ENCODE measurements around the gene RIN3.

RIN3 gene, protein sequence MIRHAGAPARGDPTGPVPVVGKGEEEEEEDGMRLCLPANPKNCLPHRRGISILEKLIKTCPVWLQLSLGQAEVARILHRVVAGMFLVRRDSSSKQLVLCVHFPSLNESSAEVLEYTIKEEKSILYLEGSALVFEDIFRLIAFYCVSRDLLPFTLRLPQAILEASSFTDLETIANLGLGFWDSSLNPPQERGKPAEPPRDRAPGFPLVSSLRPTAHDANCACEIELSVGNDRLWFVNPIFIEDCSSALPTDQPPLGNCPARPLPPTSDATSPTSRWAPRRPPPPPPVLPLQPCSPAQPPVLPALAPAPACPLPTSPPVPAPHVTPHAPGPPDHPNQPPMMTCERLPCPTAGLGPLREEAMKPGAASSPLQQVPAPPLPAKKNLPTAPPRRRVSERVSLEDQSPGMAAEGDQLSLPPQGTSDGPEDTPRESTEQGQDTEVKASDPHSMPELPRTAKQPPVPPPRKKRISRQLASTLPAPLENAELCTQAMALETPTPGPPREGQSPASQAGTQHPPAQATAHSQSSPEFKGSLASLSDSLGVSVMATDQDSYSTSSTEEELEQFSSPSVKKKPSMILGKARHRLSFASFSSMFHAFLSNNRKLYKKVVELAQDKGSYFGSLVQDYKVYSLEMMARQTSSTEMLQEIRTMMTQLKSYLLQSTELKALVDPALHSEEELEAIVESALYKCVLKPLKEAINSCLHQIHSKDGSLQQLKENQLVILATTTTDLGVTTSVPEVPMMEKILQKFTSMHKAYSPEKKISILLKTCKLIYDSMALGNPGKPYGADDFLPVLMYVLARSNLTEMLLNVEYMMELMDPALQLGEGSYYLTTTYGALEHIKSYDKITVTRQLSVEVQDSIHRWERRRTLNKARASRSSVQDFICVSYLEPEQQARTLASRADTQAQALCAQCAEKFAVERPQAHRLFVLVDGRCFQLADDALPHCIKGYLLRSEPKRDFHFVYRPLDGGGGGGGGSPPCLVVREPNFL

DNA sequence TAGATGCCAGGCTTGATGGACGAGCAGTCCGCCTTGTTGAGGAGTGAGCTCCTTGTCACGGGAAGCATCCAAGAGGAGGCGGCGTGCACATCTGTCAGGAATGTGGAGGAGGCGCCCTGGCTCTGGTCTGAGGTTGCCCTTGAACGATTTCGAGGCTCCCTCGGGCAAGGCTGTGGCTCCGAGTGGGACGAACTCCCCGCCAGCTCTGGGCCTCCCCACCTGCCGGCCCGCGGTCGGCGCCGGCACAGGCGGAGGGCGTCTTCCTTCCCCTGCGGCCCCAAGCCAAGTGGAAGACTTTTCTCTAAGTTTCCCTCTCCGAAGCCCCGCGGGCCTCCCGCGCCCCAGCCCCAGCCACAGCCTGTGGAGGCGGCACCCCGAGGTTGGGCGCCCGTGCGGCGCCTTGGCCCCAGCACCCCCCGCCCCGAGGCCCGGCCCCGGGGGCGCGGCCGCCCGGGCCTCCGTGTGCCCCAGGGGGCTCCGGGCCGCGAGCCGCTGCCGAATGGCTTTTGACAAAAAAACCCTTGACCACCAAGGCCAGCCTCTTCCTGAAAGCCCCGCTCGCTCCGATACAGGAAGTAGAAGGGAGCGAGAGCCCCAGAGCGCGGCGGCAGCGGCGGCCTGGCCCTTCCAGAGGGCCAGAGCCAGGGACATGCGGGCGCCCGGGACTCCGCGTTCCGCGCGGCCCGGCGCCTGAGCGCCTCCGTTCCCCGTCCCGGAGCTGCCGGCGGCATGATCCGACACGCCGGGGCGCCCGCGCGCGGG is at the start of gene RIN3:
Gene RIN3, plus strand, starts transcription at position 578 of the 762 bp plus-strand sequence. Its CDS starts 152 bp downstream, at position 730.
- peak within 1 kb of the TSS; percentile 61 to 90 for H3K4me3 ChIP-seq (ENCODE audit: low read depth in 1 of 2, low read length in 2 of 2)
- H3K27ac ChIP-seq (ENCODE audit: low read length): peak within 1 kb of the TSS; percentile 56
- no peaks in the 10 kb centered on the region for H3K27me3 ChIP-seq (ENCODE audit: low read depth, low read length)
- no peaks in the 10 kb centered on the region for H3K9me3 ChIP-seq (ENCODE audit: control insufficient read depth in 1 of 2, low read length in 2 of 2)
- peaks cover 0 to 29% of the 10 kb centered on the region in 2 donors for H3K4me1 ChIP-seq (ENCODE audit: control insufficient read depth in 1 of 2, insufficient read depth in 2 of 2, low read length in 2 of 2)
- no peaks in the 10 kb centered on the region for H3K36me3 ChIP-seq (ENCODE audit: control insufficient read depth in 1 of 2, insufficient read depth in 2 of 2, low read length in 2 of 2)

DNA sequence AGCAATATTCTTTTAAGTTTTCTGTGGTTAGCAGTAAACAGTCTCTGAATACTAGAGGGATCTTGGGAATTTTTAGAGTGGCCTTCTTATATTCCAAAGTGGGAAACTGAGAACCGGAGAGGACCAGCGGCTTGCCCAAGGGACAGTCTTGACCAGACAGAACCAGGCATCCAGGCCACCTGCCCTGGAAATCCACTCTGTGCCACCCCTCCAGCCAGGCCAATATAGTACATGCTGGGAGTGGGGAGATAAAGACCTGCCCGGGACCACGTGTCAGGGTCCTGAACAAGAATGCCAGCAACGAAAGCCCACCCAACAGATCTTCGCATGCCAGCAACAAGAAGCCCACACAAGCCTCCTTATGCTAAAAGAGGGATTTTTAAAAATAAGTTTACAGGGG is 49.4 kb upstream of the RIN3 start:
- Histone ChIP-seq H3K4me1 (ENCODE audit: control insufficient read depth in 1 of 2, insufficient read depth in 2 of 2, low read length in 2 of 2) (no peaks in the 10 kb centered on the region), H3K36me3 (ENCODE audit: control insufficient read depth in 1 of 2, insufficient read depth in 2 of 2, low read length in 2 of 2) (no peaks in the 10 kb centered on the region), H3K27me3 (ENCODE audit: low read depth, low read length) (no peaks in the 10 kb centered on the region), H3K9me3 (ENCODE audit: control insufficient read depth in 1 of 2, low read length in 2 of 2) (peaks cover 0 to 13% of the 10 kb centered on the region in 2 donors), H3K27ac (ENCODE audit: low read length) (no peak overlapping the region), H3K4me3 (ENCODE audit: low read depth in 1 of 2, low read length in 2 of 2) (no peak overlapping the region)

DNA sequence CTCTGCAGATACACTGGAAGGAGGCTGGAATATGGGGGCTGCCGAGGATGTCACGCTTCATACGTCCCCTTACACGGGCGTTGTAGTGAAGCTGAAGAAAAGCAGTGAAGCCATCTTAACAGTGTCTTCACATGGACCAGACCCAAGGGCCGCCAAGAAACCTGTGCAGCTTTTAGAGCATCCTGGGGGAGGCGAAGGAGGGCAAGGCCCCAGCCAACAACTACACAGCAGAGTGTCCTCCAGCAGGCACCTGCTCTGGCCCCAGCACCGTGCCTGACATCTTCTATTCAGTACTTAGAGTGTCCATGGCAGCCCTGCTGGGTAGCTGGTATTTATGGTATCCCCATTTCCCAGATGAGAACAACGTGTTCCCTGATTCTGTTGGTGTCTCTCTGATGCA is 48.9 kb upstream of the RIN3 start:
- Histone ChIP-seq H3K27me3 (ENCODE audit: low read depth, low read length) (no peaks in the 10 kb centered on the region), H3K4me1 (ENCODE audit: control insufficient read depth in 1 of 2, insufficient read depth in 2 of 2, low read length in 2 of 2) (no peaks in the 10 kb centered on the region), H3K9me3 (ENCODE audit: control insufficient read depth in 1 of 2, low read length in 2 of 2) (peaks cover 0 to 13% of the 10 kb centered on the region in 2 donors), H3K36me3 (ENCODE audit: control insufficient read depth in 1 of 2, insufficient read depth in 2 of 2, low read length in 2 of 2) (no peaks in the 10 kb centered on the region), H3K4me3 (ENCODE audit: low read depth in 1 of 2, low read length in 2 of 2) (no peak overlapping the region), H3K27ac (ENCODE audit: low read length) (no peak overlapping the region)

DNA sequence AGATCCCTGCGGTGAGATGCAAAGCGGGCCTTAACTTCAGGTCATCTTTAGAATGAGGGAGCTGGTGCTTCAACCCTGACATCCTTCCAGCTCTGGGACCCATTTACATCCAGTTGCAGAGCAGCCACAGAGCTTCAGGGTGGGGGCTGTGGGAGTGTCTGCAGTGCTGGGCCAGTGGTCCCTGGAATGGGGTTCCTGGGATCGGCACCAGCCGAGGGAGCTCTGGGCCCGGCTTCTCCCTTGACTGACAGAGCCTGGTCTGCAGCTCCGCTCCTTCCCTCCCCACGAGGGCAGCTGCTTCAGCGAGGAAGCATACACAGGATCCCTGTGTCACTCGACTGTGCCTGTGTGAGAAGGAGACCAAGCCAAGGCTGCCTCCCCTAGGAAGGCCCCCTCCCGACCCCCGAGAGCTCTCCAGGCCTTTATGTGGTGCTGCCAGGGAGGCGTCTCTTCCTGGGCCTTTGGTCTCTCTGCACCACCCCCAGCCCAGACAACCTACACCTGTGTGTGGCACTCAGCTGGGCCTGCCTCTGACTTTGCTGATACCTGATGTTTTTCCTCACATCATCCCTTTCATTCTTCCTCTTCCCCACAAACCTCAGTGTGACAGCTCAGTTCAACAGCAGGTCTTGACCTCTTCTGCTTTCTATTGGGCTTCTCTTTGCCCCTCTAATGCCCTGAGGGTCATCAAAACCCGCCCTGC is 48.1 kb upstream of the RIN3 start:
- no peak overlapping the region for H3K27ac ChIP-seq (ENCODE audit: low read length)
- no peaks in the 10 kb centered on the region for H3K27me3 ChIP-seq (ENCODE audit: low read depth, low read length)
- no peaks in the 10 kb centered on the region for H3K4me1 ChIP-seq (ENCODE audit: control insufficient read depth in 1 of 2, insufficient read depth in 2 of 2, low read length in 2 of 2)
- no peak overlapping the region for H3K4me3 ChIP-seq (ENCODE audit: low read depth in 1 of 2, low read length in 2 of 2)
- H3K9me3 ChIP-seq (ENCODE audit: control insufficient read depth in 1 of 2, low read length in 2 of 2): peaks cover 0 to 13% of the 10 kb centered on the region in 2 donors
- H3K36me3 ChIP-seq (ENCODE audit: control insufficient read depth in 1 of 2, insufficient read depth in 2 of 2, low read length in 2 of 2): no peaks in the 10 kb centered on the region

DNA sequence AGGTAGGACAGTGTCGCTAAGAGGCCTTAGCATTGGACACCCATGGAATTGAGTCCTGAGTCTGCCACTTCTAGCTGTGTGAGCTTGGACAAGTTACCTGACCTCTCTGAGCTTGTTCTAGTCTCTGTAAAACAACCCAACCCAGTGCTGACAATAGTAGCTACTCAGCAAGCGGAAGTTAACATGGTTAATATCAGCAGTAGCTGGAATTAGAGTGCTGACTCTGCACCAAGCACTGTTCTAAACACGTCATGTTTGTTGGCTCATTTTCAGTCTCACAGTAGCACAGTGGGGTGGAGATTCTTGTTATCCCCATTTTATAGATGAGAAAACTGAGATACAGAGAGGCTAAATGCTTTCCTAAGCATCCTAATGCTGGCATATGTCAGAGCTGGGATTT is 47.5 kb upstream of the RIN3 start:
- H3K4me1 ChIP-seq (ENCODE audit: control insufficient read depth in 1 of 2, insufficient read depth in 2 of 2, low read length in 2 of 2): no peaks in the 10 kb centered on the region
- peaks cover 0 to 13% of the 10 kb centered on the region in 2 donors for H3K9me3 ChIP-seq (ENCODE audit: control insufficient read depth in 1 of 2, low read length in 2 of 2)
- H3K36me3 ChIP-seq (ENCODE audit: control insufficient read depth in 1 of 2, insufficient read depth in 2 of 2, low read length in 2 of 2): no peaks in the 10 kb centered on the region
- H3K27me3 ChIP-seq (ENCODE audit: low read depth, low read length): no peaks in the 10 kb centered on the region
- H3K27ac ChIP-seq (ENCODE audit: low read length): no peak overlapping the region
- H3K4me3 ChIP-seq (ENCODE audit: low read depth in 1 of 2, low read length in 2 of 2): no peak overlapping the region

DNA sequence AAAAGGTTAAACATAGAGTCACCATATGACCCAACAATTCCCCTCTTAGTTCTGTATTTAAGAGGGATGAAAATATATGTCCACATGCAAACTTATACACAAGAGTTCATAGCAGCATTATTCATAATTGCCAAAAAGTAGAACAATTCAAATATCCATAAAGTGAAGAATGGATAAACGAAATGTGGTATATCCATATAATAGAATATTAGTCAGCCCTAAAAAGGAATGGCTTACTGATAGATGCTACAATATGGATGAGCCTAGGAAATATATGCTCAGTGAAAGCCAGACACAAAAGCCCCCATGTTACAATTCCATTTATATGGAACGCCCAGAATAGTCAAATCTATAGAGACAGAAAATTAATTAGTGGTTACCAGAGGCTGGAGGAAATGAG is 44.1 kb upstream of the RIN3 start:
- H3K27ac ChIP-seq (ENCODE audit: low read length): no peak overlapping the region
- peaks cover 0 to 4% of the 10 kb centered on the region in 2 donors for H3K4me1 ChIP-seq (ENCODE audit: control insufficient read depth in 1 of 2, insufficient read depth in 2 of 2, low read length in 2 of 2)
- H3K36me3 ChIP-seq (ENCODE audit: control insufficient read depth in 1 of 2, insufficient read depth in 2 of 2, low read length in 2 of 2): no peaks in the 10 kb centered on the region
- H3K9me3 ChIP-seq (ENCODE audit: control insufficient read depth in 1 of 2, low read length in 2 of 2): peaks cover 0 to 13% of the 10 kb centered on the region in 2 donors
- no peaks in the 10 kb centered on the region for H3K27me3 ChIP-seq (ENCODE audit: low read depth, low read length)
- no peak overlapping the region for H3K4me3 ChIP-seq (ENCODE audit: low read depth in 1 of 2, low read length in 2 of 2)

DNA sequence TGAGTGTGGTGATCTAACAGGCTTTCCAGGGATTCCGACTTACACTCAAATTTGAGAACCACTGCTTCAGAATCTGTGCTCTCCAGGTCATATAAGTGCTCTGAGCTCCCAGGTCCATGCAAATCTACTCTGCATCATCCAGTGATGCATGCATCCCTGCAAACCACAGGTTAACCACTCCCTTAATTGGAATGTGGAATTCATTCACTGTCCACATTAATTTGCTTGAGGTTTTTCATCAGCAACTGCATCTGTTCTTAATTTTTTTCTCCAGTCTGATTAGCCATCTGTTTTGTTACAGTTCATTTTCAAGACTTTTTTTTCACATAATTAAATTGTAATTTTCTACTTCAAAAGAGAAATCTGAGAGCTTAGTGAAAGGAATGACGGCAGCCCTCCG is 43.4 kb upstream of the RIN3 start:
- peaks cover 0 to 4% of the 10 kb centered on the region in 2 donors for H3K4me1 ChIP-seq (ENCODE audit: control insufficient read depth in 1 of 2, insufficient read depth in 2 of 2, low read length in 2 of 2)
- peaks cover 0 to 13% of the 10 kb centered on the region in 2 donors for H3K9me3 ChIP-seq (ENCODE audit: control insufficient read depth in 1 of 2, low read length in 2 of 2)
- no peak overlapping the region for H3K27ac ChIP-seq (ENCODE audit: low read length)
- no peak overlapping the region for H3K4me3 ChIP-seq (ENCODE audit: low read depth in 1 of 2, low read length in 2 of 2)
- H3K36me3 ChIP-seq (ENCODE audit: control insufficient read depth in 1 of 2, insufficient read depth in 2 of 2, low read length in 2 of 2): no peaks in the 10 kb centered on the region
- H3K27me3 ChIP-seq (ENCODE audit: low read depth, low read length): no peaks in the 10 kb centered on the region

DNA sequence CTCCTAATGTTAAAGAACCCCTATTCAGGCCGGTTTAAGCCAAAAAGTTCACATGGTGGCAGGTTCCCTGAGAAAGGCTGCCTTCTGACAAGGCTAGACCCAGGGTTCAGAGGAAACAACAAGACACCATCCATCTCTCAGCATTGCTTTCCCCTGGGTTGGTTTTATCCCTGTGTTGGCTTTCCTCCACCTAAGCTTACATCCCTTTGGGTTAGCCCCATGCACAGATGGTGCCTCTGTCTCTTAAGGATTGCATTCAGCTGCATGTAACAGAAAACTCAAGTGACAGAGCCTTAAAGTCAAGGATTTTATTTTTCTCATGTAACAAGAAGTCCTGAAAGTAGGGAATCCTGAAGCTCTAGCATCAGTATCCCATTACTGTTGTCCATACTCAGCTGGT is 42.8 kb upstream of the RIN3 start:
- peaks cover 0 to 4% of the 10 kb centered on the region in 2 donors for H3K4me1 ChIP-seq (ENCODE audit: control insufficient read depth in 1 of 2, insufficient read depth in 2 of 2, low read length in 2 of 2)

DNA sequence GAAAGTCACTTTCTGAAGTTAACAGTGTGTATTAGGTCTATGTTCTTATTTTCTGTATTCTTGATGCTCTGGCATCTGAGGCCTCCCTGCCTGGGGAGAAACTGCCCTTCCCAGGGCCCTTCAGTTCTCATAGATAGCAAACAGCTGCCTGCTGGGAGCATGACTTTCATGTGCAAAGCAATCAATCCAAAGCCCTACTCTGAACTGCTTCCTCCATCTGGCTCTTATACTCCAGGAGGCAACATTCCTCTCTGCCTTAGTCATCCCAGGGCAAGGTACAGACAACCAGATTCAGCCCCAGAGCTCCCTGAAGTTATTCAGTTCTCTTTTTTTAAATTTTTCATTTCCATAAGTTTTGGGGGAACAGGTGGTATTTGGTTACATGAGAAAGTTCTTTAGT is 41.7 kb upstream of the RIN3 start:
- Histone ChIP-seq H3K4me3 (ENCODE audit: low read depth in 1 of 2, low read length in 2 of 2) (no peak overlapping the region), H3K4me1 (ENCODE audit: control insufficient read depth in 1 of 2, insufficient read depth in 2 of 2, low read length in 2 of 2) (peaks cover 0 to 4% of the 10 kb centered on the region in 2 donors), H3K27ac (ENCODE audit: low read length) (no peak overlapping the region), H3K27me3 (ENCODE audit: low read depth, low read length) (no peaks in the 10 kb centered on the region), H3K9me3 (ENCODE audit: control insufficient read depth in 1 of 2, low read length in 2 of 2) (peaks cover 0 to 8% of the 10 kb centered on the region in 2 donors), H3K36me3 (ENCODE audit: control insufficient read depth in 1 of 2, insufficient read depth in 2 of 2, low read length in 2 of 2) (no peaks in the 10 kb centered on the region)

More for the DNA sequence above, 42.8 kb upstream of the RIN3 start:
- H3K9me3 ChIP-seq (ENCODE audit: control insufficient read depth in 1 of 2, low read length in 2 of 2): peaks cover 0 to 13% of the 10 kb centered on the region in 2 donors
- H3K27ac ChIP-seq (ENCODE audit: low read length): no peak overlapping the region
- H3K36me3 ChIP-seq (ENCODE audit: control insufficient read depth in 1 of 2, insufficient read depth in 2 of 2, low read length in 2 of 2): no peaks in the 10 kb centered on the region
- H3K4me3 ChIP-seq (ENCODE audit: low read depth in 1 of 2, low read length in 2 of 2): no peak overlapping the region
- H3K27me3 ChIP-seq (ENCODE audit: low read depth, low read length): no peaks in the 10 kb centered on the region

DNA sequence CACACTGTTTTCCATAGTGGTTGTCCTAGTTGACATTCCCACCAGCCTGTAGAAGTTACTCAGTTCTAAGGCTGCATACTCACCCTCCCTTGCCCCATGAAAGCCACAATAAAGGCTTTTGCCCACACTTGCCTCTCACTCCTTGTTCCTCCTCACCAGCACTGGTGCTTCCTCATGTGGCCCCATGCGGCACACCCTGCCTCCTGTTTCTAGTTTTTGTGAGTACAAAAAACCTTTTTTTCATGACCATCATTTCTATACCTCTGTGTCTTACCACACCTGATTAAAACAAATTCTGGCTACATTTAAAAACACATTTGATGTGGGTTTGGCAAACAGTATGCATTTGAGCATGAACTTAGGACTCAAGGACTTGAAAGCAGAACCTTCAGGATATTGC is 40.7 kb upstream of the RIN3 start:
- Histone ChIP-seq H3K4me1 (ENCODE audit: control insufficient read depth in 1 of 2, insufficient read depth in 2 of 2, low read length in 2 of 2) (peaks cover 0 to 4% of the 10 kb centered on the region in 2 donors), H3K27me3 (ENCODE audit: low read depth, low read length) (no peaks in the 10 kb centered on the region), H3K27ac (ENCODE audit: low read length) (no peak overlapping the region), H3K36me3 (ENCODE audit: control insufficient read depth in 1 of 2, insufficient read depth in 2 of 2, low read length in 2 of 2) (no peaks in the 10 kb centered on the region), H3K4me3 (ENCODE audit: low read depth in 1 of 2, low read length in 2 of 2) (no peak overlapping the region), H3K9me3 (ENCODE audit: control insufficient read depth in 1 of 2, low read length in 2 of 2) (no peaks in the 10 kb centered on the region)

Measured in muscle layer of duodenum (tissue), 2 donors.